Gastroesophageal sphincter (tissue), 4 donors: ENCODE measurements around the gene SPSB3. TPM values are rescaled to one million over a fixed set of nuclear protein-coding genes. Genes with fewer than 3 reads are reported as not detected.

Source experiments
- ATAC-seq: fragments of 150-250 bp; one replicate; pipeline ENCODE4 v1.9.1; 2016; ENCODE audit warnings: mild to moderate bottlenecking, moderate library complexity
- H3K27ac ChIP-seq, 4 donors: fragments of 200-600 bp; sonication (generic) in 3 of 4; 1 replicate in 3 of 4; 2 replicates in 1 of 4; pipeline ENCODE4 v1.5.1; 2016 to 2019
- H3K27me3 ChIP-seq: fragments of 200-600 bp; sonication (generic); one replicate; pipeline ENCODE4 v1.5.1; 2019
- H3K36me3 ChIP-seq, 2 donors: fragments of 200-600 bp; sonication (generic); one replicate each; pipeline ENCODE4 v1.5.1; 2019; ENCODE audit warnings: control low read depth in 1 of 2
- H3K4me1 ChIP-seq, 3 donors: fragments of 200-600 bp; sonication (generic); 1 replicate in 2 of 3; 2 replicates in 1 of 3; pipeline ENCODE4 v1.5.1; 2016 to 2019; ENCODE audit warnings: control low read depth in 2 of 3
- H3K4me3 ChIP-seq, 2 donors: fragments of 200-600 bp; sonication (generic); one replicate each; pipeline ENCODE4 v1.5.1; 2019; ENCODE audit warnings: mild to moderate bottlenecking in 1 of 2, moderate library complexity in 1 of 2
- H3K9me3 ChIP-seq, 3 donors: fragments of 200-600 bp; sonication (generic); one replicate each; pipeline ENCODE4 v1.5.1; 2017 to 2019; ENCODE audit warnings: control low read depth in 2 of 3
- EP300 ChIP-seq: sonication (generic); formaldehyde crosslinking; IDR thresholded peaks from one replicate; pipeline ENCODE4 v1.6.1; 2017; ENCODE audit warnings: antibody characterized with exemption, mild to moderate bottlenecking
- POLR2A ChIP-seq, 2 donors: fragments of 450-650 bp; IDR thresholded peaks; one replicate each; pipeline ENCODE4 v1.6.1; 2017; ENCODE audit warnings: antibody characterized with exemption in 2 of 2, mild to moderate bottlenecking in 2 of 2, moderate library complexity in 1 of 2
- POLR2AphosphoS5 ChIP-seq: sonication (generic); formaldehyde crosslinking; IDR thresholded peaks from one replicate; pipeline ENCODE4 v1.6.1; 2017; ENCODE audit warnings: antibody characterized with exemption
- WGBS, 2 donors: methylation state at CpG; one replicate each; pipeline ENCODE4 v1.1.5; 2018; ENCODE audit warnings: low coverage in 1 of 2; 5-methylcytosine and 5-hydroxymethylcytosine counted together
- total RNA-seq, 4 donors: library from RNA; depleted of rRNA; stranded (reverse); fragments of >200 nt; gene quantifications; one replicate each; pipeline ENCODE4 v1.1.0, GENCODE V29; 2016
- TF ChIP-seq, protein P1 (sequence below), 4 experiments: fragments of 200-600 bp in 2 of 4; fragments of 450-650 bp in 2 of 4; sonication (generic) in 1 of 4; IDR thresholded peaks; one replicate each; pipeline ENCODE4 v1.5.1; 2017 to 2019; ENCODE audit warnings: antibody characterized with exemption in 4 of 4, mild to moderate bottlenecking in 2 of 4, moderate library complexity in 2 of 4

Gene SPSB3
- total RNA-seq, 4 donors from 2014 or later: 52.4 to 81.1 (median 75.4) TPM

DNA sequence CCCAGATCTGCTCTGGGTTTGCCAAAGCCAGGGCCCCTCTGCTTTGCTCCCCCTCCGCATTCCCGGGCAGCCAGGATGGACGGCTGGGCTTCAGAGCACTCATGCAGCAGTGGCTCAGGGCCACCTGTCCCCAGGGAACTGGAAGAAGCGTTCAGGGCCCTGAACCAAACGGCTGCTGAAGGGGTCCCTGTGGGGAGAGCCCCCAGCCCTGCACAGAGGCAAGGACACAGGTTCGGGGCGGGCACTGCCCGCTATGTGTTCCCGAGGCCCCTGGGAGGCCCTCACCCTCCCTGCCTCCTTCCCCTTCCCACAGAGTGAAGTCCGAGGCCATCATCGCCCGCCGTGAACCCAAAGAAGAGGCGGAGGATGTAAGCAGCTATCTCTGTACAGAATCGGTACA, 21.5 kb downstream of the SPSB3 start:
- no peaks in the 10 kb centered on the region for H3K9me3 ChIP-seq
- H3K4me1 ChIP-seq: peaks cover 0 to 12% (median 0%) of the 10 kb centered on the region in 3 donors
- TF ChIP-seq POLR2A (IDR thresholded peaks at IDR 0.05) (no peak), POLR2AphosphoS5 (no peak), EP300 (no peak)
- no peak overlapping the region for H3K27ac ChIP-seq
- ATAC-seq: no peak
- H3K4me3 ChIP-seq: no peak overlapping the region
- 85 to 100% methylated on average over 2 to 4 of the region's 15 CpGs for WGBS, 2 donors
- no peaks in the 10 kb centered on the region for H3K27me3 ChIP-seq
- peaks cover 0 to 100% of the 10 kb centered on the region in 2 donors for H3K36me3 ChIP-seq

DNA sequence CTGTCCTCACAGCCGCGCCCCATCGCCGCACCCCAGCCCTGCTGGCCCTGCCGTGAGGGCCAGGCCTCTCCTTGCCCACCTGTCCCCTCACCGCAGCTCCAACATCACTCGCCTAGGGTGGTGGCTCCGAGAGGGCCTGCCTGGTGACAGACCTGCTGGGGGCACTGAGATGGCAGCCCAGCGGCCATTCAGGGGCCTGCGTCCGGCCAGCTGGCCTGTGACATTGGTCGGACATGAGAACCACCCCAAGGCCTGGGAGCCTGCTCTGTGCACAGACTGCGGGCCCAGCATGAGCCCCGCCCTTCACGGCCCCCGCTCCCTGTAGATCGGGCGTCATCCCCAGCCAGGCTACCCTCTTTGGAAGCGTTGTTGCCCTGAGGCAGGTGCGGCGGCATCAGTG, 22.9 kb downstream of the SPSB3 start:
- WGBS, 2 donors: 100% methylated on average over 4 of the region's 21 CpGs; no CpG with 5 or more reads in 1 of the 2 donors
- H3K4me1 ChIP-seq: peaks cover 0 to 12% (median 0%) of the 10 kb centered on the region in 3 donors
- peaks cover 0 to 99% of the 10 kb centered on the region in 2 donors for H3K36me3 ChIP-seq
- no peak overlapping the region for H3K27ac ChIP-seq
- H3K4me3 ChIP-seq: no peak overlapping the region
- ATAC-seq: no peak
- H3K27me3 ChIP-seq: no peaks in the 10 kb centered on the region
- TF ChIP-seq POLR2AphosphoS5 (no peak), POLR2A (IDR thresholded peaks at IDR 0.05) (no peak), EP300 (no peak)
- TF ChIP-seq, protein P1, sequence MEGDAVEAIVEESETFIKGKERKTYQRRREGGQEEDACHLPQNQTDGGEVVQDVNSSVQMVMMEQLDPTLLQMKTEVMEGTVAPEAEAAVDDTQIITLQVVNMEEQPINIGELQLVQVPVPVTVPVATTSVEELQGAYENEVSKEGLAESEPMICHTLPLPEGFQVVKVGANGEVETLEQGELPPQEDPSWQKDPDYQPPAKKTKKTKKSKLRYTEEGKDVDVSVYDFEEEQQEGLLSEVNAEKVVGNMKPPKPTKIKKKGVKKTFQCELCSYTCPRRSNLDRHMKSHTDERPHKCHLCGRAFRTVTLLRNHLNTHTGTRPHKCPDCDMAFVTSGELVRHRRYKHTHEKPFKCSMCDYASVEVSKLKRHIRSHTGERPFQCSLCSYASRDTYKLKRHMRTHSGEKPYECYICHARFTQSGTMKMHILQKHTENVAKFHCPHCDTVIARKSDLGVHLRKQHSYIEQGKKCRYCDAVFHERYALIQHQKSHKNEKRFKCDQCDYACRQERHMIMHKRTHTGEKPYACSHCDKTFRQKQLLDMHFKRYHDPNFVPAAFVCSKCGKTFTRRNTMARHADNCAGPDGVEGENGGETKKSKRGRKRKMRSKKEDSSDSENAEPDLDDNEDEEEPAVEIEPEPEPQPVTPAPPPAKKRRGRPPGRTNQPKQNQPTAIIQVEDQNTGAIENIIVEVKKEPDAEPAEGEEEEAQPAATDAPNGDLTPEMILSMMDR (IDR thresholded peaks at IDR 0.05): no peak
- no peaks in the 10 kb centered on the region for H3K9me3 ChIP-seq

DNA sequence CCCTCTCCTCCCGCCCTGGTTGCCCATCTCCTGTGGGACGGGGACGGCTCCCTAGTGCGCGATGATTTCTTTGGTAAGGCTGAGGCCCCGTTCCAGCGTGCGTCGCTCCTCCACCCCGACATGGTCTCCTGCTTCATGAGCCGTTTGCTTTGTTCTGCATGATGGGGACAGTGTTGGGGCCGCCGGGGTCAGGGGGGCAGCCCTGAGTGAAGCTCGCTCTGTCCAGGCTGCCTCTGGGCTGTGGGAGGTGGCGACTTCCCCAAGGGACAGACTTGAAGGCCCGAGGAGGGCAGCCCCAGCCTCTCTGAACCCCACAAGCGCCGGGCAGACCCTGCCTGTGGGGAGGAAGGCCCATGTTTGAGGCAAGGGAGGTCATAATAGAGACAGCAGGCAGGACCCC, 23.4 kb downstream of the SPSB3 start:
- no peak overlapping the region for H3K4me3 ChIP-seq
- H3K27me3 ChIP-seq: no peaks in the 10 kb centered on the region
- peaks cover 0 to 99% of the 10 kb centered on the region in 2 donors for H3K36me3 ChIP-seq
- no peaks in the 10 kb centered on the region for H3K9me3 ChIP-seq
- 85% methylated on average over 10 of the region's 18 CpGs; no CpG with 5 or more reads in 1 of the 2 donors for WGBS, 2 donors
- H3K27ac ChIP-seq: no peak overlapping the region
- no peak for ATAC-seq
- H3K4me1 ChIP-seq: peaks cover 0 to 11% (median 0%) of the 10 kb centered on the region in 3 donors
- TF ChIP-seq, protein P1 (IDR thresholded peaks at IDR 0.05): no peak
- TF ChIP-seq POLR2AphosphoS5: no peak
- TF ChIP-seq EP300: no peak
- TF ChIP-seq POLR2A (IDR thresholded peaks at IDR 0.05): no peak

DNA sequence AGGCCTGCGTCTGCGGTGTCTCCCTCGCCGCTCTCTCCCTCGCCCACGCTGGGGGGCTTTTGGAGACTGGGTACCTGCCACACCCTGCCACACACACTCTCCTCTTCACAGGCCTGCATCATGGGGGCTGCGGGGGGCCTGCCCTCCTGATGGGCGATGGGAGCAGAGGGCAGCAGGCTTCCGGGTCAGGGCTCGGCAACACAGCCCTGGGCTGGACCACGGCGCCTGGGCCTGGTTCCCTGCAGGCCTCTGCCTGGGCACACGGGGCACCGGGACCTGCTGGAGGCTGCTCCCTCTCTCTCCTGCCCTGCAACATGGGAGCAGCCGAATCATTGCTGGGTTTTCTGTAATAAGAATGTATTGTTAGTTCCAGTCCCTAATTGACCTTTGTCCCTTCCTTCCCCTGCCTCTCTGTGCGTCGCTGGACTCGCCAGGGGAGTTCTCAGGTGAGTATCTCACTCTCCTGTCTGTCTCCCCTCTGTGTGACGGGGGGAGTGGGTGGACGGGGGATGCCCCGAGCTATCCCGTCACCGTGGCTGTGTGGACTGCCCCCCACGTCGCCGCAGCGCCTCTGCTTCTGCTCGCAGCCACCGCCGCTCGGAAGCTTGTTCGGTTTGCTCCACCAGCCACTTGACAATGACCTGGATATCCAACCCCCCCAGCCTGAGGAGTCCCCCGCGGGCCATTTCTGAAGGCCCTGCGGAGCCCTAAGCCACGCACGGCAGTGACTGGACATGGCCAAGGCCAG, 24.5 kb downstream of the SPSB3 start:
- Histone ChIP-seq H3K4me1 (peaks cover 0 to under 1% (median 0%) of the 10 kb centered on the region in 3 donors), H3K27me3 (no peaks in the 10 kb centered on the region), H3K27ac (no peak overlapping the region), H3K4me3 (no peak overlapping the region), H3K36me3 (peaks cover 0 to 98% of the 10 kb centered on the region in 2 donors), H3K9me3 (no peaks in the 10 kb centered on the region)
- 90 to 91% methylated on average over 12 to 18 of the region's 37 CpGs for WGBS, 2 donors
- TF ChIP-seq EP300: no peak
- no peak for TF ChIP-seq POLR2A (IDR thresholded peaks at IDR 0.05)
- TF ChIP-seq, protein P1 (IDR thresholded peaks at IDR 0.05): no peak
- no peak for TF ChIP-seq POLR2AphosphoS5
- no peak for ATAC-seq

DNA sequence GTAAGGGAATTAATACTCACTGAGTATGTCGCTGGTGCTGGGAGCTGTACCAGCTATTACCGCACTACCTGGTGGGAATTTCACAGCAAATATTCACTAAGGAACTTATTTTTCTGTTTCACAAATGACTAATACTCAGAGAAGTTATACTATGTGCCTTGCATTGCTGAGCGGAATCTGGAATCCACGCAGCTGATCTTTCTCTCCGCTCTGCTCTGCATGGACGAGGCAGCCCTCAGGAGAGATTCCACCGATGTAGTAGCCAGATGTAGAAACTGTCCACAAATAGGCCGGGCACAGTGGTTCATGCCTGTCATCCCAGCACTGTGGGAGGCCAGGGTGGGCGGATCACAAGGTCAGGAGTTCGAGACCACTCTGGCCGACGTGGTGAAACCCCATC, 28.2 kb downstream of the SPSB3 start:
- H3K27ac ChIP-seq: no peak overlapping the region
- WGBS, 2 donors: 91 to 100% methylated on average over 2 to 8 of the region's 12 CpGs
- TF ChIP-seq POLR2A (IDR thresholded peaks at IDR 0.05) (no peak), POLR2AphosphoS5 (no peak), EP300 (no peak)
- TF ChIP-seq, protein P1 (IDR thresholded peaks at IDR 0.05): no peak
- no peak for ATAC-seq
- no peaks in the 10 kb centered on the region for H3K27me3 ChIP-seq
- no peaks in the 10 kb centered on the region for H3K4me1 ChIP-seq
- no peaks in the 10 kb centered on the region for H3K9me3 ChIP-seq
- no peak overlapping the region for H3K4me3 ChIP-seq
- peaks cover 0 to 98% of the 10 kb centered on the region in 2 donors for H3K36me3 ChIP-seq
